ENCODE data around the gene ICAM1.
"Not testable (repeated sequence)": the region's sequence is repeated elsewhere in the genome, so short reads cannot be mapped to it uniquely, and the experiment has no call there.

Gene ICAM1

GRCh38 chr19:10279737-10280442 is 9.0 kb downstream of the ICAM1 start:
- DNase-seq, result no peak

GRCh38 chr19:10282043-10282442 is 11.1 kb downstream of the ICAM1 start:
- not testable (repeated sequence) for DNase-seq

- DNase-seq, result no peak
Observed at GRCh38 chr19:10283301-10284064, 12.6 kb downstream of the ICAM1 start.

DNA sequence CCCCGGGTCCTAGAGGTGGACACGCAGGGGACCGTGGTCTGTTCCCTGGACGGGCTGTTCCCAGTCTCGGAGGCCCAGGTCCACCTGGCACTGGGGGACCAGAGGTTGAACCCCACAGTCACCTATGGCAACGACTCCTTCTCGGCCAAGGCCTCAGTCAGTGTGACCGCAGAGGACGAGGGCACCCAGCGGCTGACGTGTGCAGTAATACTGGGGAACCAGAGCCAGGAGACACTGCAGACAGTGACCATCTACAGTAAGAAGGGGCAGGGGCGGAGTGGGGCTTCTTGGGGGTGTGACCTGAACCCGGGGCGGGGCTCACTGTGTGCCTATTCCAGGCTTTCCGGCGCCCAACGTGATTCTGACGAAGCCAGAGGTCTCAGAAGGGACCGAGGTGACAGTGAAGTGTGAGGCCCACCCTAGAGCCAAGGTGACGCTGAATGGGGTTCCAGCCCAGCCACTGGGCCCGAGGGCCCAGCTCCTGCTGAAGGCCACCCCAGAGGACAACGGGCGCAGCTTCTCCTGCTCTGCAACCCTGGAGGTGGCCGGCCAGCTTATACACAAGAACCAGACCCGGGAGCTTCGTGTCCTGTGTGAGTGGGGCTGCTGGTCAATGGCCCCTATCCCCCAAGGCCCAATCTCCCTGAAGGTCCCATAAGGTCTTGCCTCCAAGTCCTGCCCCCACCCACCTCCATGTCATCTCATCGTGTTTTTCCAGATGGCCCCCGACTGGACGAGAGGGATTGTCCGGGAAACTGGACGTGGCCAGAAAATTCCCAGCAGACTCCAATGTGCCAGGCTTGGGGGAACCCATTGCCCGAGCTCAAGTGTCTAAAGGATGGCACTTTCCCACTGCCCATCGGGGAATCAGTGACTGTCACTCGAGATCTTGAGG is 13.4 kb downstream of the ICAM1 start:
- no peak for DNase-seq

- no peak for DNase-seq
Observed at GRCh38 chr19:10284960-10285278, 14.0 kb downstream of the ICAM1 start.

DNA sequence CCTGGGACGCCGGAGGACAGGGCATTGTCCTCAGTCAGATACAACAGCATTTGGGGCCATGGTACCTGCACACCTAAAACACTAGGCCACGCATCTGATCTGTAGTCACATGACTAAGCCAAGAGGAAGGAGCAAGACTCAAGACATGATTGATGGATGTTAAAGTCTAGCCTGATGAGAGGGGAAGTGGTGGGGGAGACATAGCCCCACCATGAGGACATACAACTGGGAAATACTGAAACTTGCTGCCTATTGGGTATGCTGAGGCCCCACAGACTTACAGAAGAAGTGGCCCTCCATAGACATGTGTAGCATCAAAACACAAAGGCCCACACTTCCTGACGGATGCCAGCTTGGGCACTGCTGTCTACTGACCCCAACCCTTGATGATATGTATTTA is 14.5 kb downstream of the ICAM1 start:
- no peak for DNase-seq

GRCh38 chr19:10286803-10287737 is 16.1 kb downstream of the ICAM1 start, which contains the start of gene ICAM4:
TSS of gene ICAM4 (plus strand) at chr19:10286955. CDS start at chr19:10287013, 58 bp downstream.
- peak; percentile 32 for DNase-seq

GRCh38 chr19:10288662-10289166 is 17.8 kb downstream of the ICAM1 start:
- peak; percentile 59 for DNase-seq

- peak; percentile 75 for DNase-seq
Observed at GRCh38 chr19:10289167-10289835, 18.4 kb downstream of the ICAM1 start.

DNA sequence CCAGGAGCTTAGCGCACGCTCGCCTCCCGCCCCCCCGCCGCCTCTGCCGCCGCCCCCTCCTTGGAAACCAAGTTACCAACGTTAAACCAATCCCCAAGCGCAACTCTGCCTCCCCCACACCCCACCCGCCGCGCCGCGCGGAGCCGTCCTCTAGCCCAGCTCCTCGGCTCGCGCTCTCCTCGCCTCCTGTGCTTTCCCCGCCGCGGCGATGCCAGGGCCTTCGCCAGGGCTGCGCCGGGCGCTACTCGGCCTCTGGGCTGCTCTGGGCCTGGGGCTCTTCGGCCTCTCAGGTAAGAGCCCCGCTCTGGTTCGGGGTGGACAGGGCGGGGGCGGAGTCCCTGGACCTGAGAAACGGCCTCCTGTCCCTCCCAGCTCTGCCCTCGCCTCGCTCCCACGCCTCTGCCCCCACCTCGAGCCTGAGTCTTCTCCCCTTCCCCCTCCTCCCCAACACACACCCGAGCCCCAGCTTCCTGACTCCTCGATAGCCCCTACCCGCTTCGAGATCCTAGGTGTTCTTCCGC is 19.0 kb downstream of the ICAM1 start, which contains the start of gene ICAM5:
Gene ICAM5 (plus strand): TSS at position 117 of the 521 bp plus-strand sequence. CDS start 92 bp downstream, at position 209.
- DNase-seq, result peak; percentile 16

DNA sequence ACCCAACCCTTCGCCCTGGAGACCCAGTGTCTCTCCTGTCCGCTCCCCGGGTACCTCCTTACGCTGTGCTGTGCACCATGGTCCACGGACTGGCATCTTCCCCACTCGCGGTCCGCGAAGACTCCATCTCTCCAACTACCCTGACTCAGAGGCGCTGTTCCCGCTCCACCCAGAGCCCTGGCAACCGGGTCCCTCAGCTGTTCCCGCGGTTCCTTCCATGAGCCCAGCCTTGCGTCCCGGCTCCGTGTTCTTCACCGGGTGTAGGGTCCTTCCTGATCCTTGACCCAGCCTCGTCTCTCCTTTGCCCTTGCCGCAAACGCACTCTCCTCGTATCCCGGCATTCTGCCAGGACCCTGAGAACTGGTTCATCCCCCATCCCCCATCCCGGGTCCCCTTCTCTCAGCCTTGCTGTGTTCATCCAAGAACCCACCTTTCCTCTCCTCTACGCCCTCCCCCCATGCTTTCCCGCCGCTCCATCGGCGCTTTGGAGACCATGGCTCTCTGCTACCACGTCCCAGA is 19.5 kb downstream of the ICAM1 start:
- no peak for DNase-seq

DNA sequence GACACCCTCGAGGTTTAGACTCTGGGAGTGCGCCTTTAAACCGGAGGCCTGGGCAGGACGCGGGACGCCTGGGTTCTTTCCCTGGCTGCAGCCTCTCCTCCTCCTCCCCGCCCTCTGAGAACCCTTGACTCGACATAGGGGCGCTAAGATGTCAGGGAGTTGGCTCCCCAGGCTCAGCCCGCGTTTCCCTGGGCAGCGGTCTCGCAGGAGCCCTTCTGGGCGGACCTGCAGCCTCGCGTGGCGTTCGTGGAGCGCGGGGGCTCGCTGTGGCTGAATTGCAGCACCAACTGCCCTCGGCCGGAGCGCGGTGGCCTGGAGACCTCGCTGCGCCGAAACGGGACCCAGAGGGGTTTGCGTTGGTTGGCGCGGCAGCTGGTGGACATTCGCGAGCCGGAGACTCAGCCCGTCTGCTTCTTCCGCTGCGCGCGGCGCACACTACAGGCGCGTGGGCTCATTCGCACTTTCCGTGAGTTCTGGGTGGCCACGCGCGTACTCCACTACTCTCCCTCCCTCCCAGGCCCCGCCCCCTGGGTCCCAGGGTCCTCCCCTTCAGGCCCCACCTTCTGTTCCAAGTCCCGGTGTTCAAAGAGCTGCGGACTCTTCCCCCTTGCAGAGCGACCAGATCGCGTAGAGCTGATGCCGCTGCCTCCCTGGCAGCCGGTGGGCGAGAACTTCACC is 20.1 kb downstream of the ICAM1 start:
- peak; percentile 57 for DNase-seq

- DNase-seq, result no peak
Observed at GRCh38 chr19:10291554-10292205, 20.8 kb downstream of the ICAM1 start.

- peak; percentile 81 for DNase-seq
Observed at GRCh38 chr19:10292206-10292788, 21.4 kb downstream of the ICAM1 start.

DNA sequence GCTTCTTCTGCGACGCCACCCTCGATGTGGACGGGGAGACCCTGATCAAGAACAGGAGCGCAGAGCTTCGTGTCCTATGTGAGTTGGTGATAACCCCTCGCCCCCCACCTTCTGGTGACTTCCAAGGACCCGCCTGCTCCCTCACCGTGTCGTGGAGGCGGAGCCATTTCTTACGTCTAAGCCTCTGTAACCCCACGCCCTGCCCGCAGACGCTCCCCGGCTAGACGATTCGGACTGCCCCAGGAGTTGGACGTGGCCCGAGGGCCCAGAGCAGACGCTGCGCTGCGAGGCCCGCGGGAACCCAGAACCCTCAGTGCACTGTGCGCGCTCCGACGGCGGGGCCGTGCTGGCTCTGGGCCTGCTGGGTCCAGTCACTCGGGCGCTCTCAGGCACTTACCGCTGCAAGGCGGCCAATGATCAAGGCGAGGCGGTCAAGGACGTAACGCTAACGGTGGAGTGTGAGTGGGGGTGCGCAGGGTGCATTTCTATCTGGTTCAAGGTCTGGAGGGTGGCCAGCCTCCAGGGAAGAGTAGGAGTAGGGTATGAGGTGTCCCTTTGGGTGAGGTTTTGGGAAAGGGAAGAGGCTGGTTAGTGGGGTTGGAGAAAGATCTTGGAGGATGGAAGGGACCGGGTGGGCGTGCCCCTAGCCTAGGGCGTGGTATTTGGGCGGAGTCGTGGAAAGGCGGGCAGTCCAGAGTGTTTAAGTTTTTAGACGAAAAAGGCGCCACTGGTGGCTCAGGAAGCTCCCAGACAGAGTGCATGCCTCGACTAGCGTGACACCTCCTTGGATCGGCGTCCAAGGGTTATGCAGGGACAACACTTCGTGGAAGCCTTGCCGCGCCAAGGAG is 22.1 kb downstream of the ICAM1 start:
- no peak for DNase-seq

DNA sequence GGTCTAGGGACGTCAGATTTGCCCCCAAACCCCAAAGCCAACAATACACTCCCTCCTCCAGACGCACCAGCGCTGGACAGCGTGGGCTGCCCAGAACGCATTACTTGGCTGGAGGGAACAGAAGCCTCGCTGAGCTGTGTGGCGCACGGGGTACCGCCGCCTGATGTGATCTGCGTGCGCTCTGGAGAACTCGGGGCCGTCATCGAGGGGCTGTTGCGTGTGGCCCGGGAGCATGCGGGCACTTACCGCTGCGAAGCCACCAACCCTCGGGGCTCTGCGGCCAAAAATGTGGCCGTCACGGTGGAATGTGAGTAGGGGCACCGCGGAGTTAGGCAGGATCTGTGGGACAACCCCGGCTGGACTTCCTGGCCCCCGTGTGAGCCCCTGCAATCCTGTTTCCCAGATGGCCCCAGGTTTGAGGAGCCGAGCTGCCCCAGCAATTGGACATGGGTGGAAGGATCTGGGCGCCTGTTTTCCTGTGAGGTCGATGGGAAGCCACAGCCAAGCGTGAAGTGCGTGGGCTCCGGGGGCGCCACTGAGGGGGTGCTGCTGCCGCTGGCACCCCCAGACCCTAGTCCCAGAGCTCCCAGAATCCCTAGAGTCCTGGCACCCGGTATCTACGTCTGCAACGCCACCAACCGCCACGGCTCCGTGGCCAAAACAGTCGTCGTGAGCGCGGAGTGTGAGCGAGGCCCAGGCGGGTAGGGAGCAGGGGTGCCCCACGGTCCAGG is 22.9 kb downstream of the ICAM1 start:
- DNase-seq, result no peak

DNA sequence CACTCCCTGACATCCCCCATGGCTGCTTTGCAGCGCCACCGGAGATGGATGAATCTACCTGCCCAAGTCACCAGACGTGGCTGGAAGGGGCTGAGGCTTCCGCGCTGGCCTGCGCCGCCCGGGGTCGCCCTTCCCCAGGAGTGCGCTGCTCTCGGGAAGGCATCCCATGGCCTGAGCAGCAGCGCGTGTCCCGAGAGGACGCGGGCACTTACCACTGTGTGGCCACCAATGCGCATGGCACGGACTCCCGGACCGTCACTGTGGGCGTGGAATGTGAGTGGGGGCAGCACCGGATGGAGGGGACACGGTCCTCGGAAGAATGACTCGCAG is 23.4 kb downstream of the ICAM1 start:
- DNase-seq, result no peak

Measured in activated CD4-positive, alpha-beta T cell treated with anti-CD3 and anti-CD28 coated beads, Interleukin-2, amount 50 U/mL, for 16 hours (primary cell).